Activated CD4-positive, alpha-beta T cell treated with anti-CD3 and anti-CD28 coated beads, Interleukin-2, Interleukin-6, amounts not matched to agents 100 ng/mL and 50 ng/mL, durations not matched to agents 16 hours and 8 hours (primary cell): Measurements from ENCODE around the gene PSMA5.
"Not testable (repeated sequence)": the region's sequence is repeated elsewhere in the genome, so short reads cannot be mapped to it uniquely, and the experiment has no call there.

Source experiments
- DNase-seq: peaks from one replicate; pipeline ENCODE4 v3.0.0-alpha.2; 2020

The PSMA5 gene

DNA sequence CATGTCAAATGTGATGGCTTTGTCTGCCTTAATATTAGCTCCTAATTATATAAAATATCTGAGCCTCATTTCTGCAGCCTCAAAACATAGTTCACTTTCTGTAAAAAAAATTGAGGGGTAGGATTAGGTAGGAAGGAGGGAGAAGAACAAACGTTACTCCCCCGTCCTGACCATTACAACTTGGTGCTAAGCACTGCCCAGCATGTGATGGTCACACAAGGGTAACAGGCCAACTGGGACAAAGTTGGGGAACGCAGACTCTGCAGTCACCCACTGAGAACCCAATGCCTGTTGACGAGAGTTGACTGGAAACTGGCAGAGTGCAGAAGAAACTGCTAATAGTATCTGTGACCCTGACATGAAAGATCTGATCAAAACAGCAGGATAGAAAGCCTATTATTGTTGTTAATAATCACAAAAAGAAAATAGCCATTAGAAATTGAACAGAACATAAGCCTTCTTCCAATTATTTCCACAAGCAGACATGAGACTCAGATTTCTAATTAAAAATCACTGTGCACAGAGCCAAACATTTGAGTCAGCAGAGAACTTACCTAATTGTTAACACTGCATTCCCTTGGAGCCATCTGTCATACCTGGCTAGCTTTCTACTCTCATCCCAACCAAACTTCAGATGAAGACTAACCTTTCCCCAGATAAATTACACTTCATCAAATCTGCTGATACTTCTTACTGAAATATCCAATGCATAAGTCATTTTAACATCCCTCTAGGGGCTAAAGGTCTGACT is 34.0 kb downstream of the PSMA5 start:
- no peak for DNase-seq

- no peak for DNase-seq
Observed at GRCh38 chr1:109391626-109392025, 34.6 kb downstream of the PSMA5 start.

- no peak for DNase-seq
Observed at GRCh38 chr1:109391157-109391556, 35.1 kb downstream of the PSMA5 start.

DNA sequence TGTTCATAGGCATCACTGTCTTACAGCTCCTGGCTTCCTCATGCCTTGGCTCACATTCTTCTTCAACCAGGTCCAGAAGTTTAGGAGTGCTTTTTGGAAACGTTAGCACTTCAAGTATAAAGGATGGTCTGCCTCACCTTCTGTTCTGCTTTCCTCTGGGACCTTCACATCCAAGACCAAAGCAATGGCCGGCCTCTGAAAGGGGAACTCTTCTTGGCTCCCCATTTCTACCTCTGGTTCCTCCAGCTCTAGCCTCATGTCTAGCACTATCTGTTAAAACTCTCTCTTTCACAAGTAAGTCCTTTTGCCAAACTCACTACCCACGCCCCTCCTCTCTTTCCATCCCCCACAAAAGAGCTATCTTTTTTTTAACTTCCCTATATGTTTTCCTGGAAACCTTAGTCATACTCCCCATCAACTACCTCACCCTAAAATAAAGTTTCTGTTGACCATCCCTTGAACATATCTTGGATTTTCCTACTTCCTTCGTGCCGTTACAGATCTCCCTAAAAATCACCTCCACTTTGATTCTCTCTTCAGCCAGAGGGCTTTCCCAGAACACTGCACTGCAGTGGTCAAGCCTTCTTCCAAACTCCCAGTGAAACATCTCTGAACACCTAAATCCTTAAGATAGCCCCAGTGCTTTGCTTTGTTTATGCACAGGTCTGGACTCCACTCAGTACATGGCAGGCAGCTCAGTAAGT is 36.5 kb downstream of the PSMA5 start:
- DNase-seq, result no peak

GRCh38 chr1:109388884-109389637 is 37.2 kb downstream of the PSMA5 start:
- DNase-seq, result no peak

DNA sequence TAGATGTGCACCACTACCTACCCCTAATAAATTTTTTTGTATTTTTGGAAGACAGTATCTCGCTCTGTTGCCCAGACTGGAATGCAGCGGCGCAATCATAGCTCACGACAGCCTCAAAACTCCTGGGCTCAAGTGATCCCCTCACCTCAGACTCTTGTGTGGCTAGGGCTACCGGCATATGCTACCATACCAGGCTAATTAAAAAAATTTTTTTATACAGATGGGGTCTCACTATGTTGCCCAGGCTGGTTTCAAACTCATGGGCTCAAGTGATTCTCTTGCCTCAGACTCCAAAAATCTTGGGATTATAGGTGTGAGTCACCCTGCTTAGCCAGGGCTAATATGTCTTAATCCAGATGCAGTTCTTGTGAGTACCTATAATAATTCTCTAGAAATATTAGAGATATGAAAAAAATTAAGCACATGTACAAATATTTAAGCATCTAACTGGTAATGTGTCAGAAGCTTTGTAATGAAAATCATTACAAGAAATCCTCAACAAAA is 38.0 kb downstream of the PSMA5 start:
- no peak for DNase-seq

DNA sequence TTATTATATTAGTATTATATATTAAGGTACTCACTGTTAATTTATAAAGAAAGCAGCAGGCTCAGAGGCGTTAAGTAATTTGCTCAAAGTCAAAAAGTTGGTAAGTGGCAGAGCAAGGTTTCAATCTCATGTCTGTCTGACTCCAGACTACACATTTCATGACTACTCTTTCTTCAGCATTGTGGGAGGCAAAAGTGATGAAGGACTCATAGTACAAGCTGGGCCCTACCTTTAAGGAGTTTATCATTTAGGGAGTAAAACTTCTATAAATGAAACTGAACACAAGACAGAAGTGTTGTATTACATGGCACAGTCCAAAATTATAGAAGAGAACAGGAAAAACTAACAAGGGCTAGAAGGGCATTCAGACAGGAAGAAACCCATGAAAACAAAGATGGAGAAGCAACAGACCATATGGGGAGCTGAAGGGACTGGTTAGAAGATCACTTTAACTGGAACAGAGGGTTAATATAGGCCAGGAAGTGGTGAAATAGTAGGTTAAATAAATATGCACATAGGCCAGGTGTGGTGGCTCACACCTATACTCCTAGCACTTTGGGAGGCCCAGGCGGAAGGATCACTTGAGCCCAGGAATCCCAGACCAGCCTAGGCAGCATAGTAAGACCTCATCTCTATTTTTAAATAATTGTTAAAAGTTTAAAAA is 40.1 kb downstream of the PSMA5 start:
- DNase-seq, result peak; percentile 6

DNA sequence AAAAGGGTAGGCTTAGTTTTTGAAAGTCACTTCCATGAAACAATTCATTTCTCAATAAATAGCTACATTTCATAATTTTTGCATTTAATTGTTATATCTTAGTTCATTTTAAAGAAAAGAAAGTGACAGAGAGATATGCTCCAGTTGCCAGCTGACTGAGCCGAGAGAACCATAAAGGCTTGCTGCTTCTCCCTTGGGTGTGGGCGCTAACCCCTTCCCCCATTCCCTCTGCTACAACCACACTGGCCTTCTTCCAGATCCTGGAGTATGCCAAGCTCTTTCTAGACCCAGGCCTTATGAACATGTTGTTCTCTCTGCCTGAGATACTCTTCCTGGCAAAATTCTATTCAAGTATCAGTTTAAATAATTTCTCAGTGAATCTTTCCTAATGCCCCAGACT is 40.8 kb downstream of the PSMA5 start:
- no peak for DNase-seq

- DNase-seq, result no peak
Observed at GRCh38 chr1:109383854-109384253, 42.4 kb downstream of the PSMA5 start.

DNA sequence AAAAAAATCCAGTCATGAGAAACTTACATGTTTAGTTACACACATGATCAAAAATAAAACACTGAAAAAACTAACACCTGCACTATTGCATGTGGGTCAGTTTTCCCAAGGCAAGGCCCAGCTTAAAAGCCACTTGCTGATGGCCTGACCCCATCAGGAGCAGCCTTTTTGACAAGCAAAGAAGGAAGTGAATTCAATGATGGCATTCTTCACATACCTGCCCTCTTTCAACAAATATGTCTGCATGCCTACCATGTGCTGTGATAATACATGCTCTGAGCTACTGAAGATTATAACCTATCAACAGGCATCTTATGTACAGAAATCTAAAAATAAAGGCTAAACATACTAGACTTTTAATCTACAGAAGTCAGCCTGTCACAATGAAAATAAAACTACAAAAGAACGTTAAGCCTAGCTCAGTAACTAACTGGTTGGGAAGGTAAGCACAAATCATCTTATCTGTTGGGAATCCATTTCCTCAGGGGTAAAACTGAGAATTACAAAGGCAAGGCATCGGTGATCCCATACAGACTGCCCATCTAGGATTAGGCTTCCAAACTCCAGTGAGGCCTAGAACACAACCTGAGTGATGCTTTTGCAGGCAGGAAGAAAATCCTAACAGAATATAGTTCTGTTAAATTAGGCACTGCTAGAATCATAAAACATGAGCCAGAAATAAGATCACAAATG is 43.0 kb downstream of the PSMA5 start:
- no peak for DNase-seq

DNA sequence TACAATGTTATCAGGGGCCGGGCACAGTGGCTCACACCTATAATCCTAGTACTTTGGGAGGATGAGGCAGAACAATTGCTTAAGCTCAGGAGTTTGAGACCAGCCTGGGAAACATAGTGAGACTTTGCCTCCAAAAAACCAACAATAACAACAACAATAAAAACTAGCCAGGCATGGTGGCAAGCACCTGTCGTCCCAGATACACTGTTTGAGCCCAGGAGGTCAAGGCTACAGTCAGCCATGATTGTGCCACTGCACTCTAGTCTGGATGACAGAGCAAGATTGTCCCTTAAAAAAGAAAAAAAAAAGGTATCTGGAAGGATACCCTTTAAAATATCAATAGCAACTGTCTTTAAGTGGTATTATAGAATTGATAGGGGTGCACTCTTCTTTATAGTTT is 44.7 kb downstream of the PSMA5 start:
- DNase-seq, result no peak

- no peak for DNase-seq
Observed at GRCh38 chr1:109379907-109380306, 46.3 kb downstream of the PSMA5 start.

DNA sequence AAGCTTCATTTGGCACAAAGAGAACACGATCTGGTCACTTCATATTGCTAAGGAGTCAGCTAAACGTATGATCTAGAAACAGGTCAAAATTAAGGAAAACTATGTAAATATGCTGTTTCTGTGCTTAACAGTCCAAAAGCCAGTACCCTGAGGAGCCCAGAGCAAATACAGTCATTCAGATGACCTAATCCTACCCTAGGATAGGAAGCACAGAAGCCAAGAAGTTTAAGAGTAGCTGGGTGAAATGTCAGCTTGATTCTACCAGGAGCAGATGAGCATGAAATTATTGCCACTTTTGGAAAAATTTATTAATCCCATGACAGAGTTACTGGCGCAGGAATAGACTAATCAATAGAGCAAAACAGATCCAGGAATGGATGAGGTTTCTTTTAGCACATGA is 46.8 kb downstream of the PSMA5 start:
- no peak for DNase-seq

DNA sequence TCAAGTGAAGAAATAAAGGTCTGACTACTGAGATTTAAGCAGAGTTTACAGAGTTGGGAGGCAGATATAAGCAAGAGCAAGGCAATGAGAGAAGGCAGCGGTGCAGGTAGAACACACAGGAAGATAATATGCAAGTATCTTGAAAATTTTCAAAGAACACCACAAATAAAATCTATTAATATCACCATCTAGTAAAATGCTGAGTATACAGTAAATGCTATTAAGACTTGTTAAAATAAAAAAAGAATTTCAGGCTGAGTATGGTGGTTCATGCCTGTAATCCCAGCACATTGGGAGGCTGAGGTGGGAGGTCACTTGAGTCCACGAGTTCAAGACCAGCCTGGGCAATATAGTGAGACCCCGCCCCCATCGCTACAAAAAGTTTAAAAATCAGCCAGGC is 48.5 kb downstream of the PSMA5 start:
- no peak for DNase-seq

DNA sequence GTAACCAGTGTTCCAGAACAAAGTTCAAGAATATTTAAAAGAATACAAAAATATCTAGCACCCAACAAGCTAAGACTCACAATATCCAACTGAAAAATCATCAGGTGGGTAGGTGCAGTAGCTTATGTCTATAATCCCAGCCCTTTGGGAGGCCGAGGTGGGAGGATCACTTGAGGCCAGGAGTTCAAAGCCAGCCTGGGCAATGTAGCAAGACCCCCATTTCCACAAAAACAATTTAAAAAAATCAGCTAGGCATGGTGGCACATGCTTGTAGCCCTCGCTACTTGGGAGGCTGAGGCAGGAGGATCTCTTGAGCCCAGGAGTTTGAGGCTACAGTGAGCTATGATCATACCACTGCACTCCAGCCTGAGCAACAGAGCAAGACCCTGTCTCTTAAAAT is 52.6 kb downstream of the PSMA5 start:
- DNase-seq, result not testable (repeated sequence)

DNA sequence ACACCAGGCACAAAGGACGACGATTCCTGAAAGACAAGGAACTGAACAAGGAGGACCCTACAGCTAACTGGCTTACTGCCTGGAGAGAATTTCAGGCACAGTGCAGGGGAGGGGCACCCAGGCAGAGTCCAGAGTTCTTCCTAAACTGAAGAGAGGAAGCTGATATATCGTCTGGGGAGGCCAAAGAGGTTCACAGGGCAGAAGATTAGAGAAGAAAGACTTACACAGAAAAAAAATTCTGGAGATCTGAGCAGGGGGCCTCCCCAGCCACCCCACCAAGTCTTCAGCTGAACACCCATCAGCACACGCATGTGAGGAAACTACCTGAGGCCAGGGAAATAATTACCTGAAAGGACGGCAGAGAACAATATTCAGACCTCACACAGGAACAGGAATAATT is 53.1 kb downstream of the PSMA5 start:
- DNase-seq, result no peak

DNA sequence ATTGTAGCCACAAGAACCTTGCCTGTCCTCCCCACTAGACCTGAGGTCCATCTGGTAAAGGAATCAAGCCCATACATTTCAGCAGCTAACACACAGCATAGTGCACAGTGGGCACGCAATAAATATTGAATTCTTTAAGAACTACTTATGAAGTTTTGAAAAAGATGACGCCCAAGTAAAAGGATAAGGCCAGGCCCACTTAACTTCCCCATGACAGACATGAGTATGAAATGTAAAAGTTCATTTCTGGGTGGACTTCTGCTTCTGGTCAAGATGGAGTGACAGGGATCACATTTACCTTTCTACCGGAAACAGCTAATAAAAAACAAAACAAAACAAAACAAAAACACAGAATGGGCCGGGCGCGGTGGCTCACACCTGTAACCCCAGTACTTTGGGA is 54.0 kb downstream of the PSMA5 start:
- no peak for DNase-seq

DNA sequence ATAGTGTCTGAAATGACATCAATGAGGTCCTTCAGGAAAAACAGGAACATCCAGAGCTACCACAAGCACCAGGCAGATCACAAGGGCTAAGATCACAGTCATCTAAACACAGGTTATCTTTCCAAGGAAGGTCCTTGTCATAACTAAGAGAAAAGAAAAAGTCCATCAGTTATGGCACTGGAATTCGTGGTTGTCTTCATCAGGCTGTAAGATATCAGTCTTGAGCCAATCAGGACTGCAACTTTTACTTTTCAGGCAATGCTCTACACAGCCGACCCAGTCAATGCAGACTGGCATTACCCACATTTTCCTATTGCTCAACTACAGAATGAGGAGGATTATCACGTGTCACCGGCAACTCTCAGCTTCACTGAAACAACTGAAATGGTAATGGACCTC is 54.9 kb downstream of the PSMA5 start:
- DNase-seq, result peak; percentile 67

DNA sequence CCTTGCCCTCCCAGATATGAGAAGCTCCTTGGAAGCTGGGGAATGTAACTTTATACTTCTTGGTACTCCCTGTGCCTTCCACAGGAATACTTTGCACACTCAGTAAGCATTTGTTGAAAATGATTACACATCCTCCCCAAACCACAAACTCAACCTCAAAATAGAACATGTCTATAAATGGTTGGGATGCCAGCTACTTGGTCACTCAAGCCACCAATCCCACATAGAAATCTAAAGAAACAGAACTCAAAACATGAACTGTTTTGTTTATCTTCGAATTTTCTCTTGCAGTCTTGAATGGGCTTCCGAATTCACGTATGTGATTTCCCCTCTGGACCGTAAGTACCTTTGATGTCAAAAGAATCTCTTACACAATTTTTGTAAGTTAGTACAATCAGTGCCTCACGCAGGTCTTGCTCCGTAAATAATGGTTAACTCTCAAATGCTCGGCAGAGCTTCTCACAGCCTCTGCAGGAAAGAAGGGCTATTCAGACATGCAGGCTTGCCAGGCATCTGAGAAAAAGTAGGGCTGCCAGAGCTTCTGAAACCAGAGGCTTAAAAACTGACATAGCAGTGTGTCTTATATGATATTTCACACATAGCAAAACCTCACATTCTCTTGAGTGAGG is 55.4 kb downstream of the PSMA5 start:
- DNase-seq, result peak; percentile 52

DNA sequence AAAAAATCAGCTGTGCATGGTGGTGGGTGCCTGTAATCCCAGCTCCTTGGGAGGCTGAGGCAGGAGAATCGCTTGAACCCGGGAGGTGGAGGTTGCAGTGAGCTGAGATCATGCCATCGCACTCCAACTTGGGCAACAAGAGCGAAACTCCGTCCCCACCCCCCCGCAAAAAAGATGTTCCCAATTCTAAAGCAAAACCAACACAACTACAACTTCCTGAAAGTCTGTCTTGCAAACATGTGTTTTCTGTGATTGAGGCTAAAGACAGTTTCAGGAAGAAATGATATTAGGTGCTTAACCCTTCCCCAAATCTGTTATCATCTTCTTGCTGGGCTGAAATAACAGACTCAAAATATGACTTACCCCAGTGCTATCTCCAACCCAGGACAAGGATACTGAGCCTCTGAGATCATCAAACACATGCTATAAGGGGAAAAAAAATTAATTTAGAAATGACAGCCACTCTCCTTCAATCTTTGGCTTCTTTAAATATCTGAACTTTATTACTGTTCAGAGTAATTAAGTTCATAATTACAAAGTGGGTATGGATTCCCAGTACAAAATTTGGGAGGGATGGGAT is 57.0 kb downstream of the PSMA5 start:
- no peak for DNase-seq

- no peak for DNase-seq
Observed at GRCh38 chr1:109368464-109368863, 57.8 kb downstream of the PSMA5 start.

DNA sequence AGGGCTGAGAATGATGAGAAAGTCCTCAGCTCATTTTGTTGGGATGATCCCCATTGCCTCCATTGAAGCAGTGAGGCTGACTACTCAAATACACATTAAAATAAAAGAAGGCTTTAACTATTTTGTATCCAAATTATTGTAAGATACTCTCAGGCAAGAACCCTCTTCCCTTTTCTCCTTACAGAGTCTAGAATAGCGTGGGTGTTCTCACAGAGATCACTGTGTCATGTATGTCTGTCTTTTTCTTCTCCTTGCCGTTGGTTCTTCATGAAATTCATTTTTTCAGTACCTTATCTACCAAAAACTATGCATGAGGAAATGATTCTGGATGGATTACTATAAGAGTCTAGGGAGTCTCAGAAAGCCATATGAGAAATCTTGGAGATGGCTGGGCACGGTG is 58.6 kb downstream of the PSMA5 start:
- no peak for DNase-seq
